GM21723 (cell line): ENCODE measurements around the gene CSRNP3.

ENCODE experiments used
- ATAC-seq: cut with Tn5 transposase; IDR thresholded peaks from one replicate; pipeline ENCODE4 v1.9.1; 2021; ENCODE audit warnings: mild to moderate bottlenecking, moderate library complexity; ENCODE audit not compliant: unreplicated experiment

Gene CSRNP3

DNA sequence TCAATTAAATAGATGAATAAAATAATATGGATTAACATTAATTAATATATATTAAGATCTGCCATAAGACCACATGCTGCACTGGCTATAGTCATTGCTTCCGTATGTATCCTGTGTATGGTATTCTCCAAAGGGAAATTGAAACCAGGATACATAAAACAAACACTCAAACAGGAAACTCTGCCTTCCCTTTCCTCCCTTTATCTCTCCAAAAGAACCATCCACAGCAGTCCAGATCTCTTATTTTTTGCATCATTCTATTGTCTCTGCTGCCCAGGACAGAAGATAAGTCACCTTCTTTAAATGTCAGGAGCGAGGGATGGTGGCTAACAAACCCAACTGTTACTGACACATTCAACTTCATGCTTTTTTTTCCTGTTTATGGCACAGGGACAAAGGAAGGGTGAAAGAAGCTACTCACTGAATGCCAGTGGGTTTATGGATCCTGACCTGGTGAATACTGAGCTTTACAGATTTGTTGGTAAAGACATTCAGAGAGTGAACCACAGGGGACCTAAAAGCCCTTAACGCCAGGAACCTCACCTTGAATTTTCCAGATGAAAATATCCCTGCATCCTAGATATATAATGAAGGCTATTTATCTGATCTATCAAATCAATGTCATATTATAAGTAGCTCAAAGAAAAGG lies 67.5 kb downstream of the CSRNP3 start:
- no peak for ATAC-seq

DNA sequence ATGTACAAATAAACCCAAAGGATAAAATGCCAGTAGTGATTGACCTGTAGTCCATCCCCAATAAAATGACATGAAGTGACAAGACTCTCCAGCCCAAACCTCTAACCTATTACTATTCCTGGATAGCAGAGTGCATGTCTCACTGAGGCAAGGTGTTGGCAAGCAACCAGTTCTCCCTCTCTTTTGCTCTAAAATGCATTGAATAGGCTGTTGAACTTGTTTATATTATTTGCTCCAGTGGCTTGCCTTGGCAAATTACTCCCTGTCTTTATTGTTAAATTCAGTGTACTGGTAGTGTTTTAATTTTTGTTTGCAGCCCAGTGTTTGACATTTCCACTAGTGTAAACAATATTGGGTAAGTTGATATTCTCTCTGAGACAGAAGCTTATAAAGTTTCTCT lies 70.5 kb downstream of the CSRNP3 start:
- ATAC-seq: no peak

DNA sequence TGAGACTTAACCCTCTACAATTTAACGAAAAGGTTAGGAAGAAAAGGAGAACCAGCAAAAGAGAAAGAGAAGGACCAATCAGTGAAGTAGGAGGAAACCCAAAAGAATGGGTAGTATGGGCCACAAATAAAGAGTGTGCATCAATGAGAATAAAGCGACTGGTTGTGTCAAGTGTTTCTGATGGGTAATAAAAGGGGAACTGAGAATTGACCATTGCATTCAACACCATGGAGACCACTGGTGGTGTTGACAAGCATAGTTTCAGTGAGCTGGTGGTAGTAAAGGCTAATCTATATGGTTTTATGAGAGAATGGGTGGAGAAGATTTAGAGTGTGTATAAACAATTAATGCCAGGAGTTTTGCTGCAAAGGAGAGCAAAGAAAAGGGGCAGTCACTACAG lies 75.4 kb downstream of the CSRNP3 start:
- peak; percentile 74 for ATAC-seq

DNA sequence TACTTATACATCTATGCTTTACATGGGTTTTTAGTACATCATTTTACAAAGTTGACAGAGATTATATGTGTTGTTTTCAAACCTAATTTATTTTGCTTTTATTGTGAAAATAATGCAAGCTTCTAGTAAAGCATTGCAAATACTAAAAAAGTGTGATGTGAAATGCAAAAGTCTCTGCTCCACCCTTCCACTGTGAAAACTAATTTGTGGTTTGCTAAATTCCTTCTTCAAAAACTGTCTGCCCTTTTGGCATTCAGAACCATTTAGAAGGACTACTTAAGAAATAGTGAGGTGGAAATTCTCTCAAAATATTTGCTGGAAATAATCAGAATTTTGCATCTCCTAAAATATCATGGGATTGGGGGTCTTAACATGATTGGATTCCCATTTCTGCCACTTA lies 78.4 kb downstream of the CSRNP3 start:
- no peak for ATAC-seq

DNA sequence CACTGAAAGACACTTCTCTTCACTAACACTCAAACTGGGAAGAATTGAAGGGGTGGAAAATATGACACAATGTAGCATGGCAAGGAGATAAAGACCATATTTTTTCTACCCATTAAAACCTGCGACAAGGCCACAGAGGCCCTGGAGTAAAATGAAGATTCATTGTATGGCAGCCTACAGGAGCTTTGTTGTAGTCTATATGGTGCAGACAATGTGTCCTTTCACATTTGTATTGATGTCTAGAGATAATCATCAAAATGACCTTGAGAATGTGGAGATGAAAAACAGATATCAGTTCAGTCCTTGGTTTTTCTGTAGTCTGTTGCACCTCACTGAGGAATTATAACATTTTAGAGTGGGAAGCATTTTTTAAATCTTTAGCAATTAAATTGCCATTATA lies 80.1 kb downstream of the CSRNP3 start:
- ATAC-seq: no peak

DNA sequence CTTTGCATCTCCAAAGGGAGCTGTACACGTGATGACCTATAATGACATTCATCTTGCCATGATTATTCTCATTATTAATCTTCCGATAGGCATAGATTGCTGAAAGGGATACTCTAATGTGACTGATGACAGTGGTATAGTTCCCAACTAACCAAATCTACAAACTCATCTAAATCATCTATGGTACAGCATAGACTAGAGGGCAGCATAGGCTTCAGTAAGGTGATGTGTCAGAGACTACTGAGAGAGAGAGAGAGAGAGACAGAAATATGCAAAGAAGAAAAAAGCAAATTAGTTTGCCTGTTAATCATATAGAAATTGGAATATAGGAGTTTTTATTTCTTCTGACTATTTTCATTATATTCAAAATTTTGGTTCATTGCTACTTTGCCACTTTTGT lies 89.3 kb downstream of the CSRNP3 start:
- ATAC-seq: no peak

DNA sequence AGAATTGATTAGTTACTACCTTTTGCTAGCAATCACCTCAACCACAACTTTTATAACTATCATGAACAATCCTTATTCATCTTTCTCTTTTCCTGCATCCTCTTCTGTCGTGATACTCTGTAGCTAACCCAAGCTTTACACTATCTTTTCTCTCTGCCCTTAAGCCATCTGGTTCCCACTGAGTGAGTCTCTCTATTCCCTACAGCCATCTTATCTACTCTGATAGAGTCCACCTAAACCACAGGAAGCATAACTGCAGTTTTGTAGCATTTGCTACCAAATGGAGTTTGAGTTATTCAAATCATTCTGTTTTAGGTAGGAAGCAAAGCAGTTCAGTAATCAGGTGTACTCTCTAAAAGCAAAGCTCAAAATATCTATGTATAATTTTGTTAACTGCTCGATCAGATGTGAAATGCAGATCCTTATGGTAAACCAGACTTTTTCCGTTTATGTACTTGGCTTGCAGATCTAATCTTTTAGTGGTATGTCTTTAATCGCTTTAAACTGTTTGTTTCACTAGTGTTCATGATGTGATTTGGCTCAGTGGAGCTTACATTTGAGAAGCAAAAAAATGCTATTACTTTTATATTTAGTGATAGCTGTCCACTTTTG lies 91.0 kb downstream of the CSRNP3 start:
- ATAC-seq: no peak

DNA sequence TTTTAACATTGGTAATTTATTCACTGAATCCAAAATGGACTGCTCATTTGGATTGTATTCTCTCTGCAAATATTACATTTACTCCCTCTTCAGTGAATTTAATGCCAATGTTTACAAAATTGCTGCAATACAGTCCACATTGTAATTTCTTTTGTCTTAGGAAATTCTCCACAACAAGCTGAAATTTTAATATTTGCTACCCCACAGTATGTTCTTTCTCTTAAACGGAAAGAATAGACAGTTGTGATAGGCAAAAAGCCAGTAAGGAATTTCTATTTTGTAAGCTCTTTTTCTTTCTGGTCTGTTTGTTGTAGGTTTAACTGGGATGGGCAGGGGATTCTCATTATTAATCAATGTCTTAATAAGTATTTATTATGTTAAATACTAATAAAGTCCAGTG lies 92.0 kb downstream of the CSRNP3 start:
- ATAC-seq: no peak

DNA sequence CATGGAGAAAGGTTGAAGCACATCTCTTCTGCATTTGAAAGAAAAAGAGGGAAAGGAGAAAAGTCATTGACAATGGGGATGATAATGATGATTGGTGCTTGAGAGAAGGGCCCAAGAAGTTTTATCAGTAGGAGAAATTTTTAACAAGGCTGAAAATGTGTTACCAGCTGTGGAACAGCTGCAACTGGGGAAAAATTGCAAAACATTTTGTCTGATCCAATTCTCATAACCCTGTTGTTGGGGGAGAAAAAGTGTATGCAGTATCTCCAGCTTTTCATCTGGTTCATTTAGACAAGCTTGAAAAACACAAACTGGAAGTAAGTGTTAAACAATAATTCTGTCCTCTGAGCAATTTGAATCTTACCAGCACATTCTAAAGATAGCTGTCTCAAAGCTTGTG lies 92.7 kb downstream of the CSRNP3 start:
- ATAC-seq: no peak

DNA sequence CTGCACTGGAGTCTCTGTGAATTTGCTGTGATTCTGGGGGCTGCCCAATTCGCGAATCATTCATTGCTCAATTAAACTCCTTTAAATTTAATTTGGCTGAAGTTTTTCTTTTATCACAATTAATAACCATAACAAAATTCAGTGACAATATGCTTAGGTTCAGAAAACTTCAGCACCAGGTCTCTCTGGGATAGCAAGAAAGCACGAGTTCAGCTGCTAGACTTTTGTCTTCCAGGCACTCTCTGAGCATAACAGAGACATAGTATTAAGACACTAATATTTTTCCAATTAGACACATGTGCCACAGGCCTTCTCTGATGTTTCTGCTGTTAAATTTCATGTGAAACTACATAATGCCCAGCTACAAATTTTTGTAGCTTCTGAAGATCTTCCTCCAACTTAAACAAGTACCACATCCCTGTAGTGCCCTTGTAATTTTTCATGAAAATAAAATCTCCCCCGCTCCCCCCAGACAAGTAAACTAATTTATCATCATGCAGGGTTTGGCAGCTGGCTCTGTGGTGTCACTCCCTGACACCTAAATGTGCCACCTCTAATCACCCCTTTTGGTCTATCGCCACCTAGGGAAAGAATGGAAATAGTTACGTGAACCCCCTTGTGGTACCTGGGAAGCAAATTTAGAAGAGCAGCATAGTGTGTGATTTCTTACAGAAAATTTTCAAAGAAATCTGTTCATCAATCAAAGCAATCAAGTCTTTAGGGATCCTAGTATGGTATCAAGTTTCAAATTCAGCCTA lies 94.1 kb downstream of the CSRNP3 start:
- ATAC-seq: peak; percentile 60

DNA sequence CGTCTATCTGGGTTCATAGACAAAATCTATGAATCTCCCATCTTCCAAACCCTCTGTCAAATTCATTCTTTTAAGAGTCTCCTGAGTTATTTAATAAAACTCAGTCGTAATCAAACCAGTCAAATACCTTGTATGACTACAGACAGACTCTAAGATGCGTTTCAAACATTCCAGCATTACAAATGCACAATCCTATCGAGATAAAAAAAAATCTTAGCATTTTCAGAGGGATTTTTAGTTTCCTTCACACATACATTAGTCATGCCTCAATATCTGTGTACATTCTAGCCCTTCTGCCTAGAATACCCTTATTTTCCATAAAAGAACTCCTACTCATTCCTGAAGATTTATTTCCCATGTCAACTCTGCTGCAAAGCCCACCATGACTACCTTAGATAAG lies 96.5 kb downstream of the CSRNP3 start:
- no peak for ATAC-seq

DNA sequence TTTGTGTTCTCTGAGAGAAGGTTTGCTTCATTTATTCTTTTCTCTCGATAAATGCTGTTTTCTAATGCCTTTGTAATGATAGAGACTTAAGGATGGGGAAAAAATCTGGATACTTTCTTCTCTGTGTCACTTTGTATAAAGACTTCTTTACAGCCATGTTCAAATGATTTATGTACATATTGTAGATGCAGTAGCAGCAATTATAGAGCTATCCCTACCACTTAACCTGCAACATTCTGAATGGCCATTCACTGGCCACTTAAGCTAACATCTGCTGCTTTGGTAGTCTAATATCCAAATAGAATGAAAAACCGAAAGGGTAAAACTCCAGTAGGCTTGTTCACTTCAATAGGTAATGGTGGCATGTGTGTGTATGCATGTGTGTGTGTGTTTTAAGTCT lies 97.8 kb downstream of the CSRNP3 start:
- ATAC-seq: no peak

DNA sequence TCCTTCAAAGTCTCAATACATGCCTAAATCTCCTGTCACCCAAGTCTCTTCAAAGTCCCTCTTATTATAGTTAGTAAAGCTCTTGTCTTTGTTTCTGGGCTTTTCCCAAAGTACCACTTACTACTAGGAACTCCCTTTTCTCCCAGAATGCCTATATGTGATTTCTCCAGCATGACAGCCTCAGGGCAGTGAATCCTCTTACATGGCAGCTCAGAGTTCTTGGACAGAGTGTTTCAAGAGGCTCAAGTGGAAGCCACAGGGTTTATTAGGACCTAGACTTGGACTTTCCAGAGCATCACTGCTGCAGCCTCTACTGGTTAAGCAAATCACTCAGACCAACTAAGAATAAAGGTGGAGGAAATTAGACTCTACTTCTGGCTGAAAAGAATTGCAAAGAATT lies 98.9 kb downstream of the CSRNP3 start:
- no peak for ATAC-seq

DNA sequence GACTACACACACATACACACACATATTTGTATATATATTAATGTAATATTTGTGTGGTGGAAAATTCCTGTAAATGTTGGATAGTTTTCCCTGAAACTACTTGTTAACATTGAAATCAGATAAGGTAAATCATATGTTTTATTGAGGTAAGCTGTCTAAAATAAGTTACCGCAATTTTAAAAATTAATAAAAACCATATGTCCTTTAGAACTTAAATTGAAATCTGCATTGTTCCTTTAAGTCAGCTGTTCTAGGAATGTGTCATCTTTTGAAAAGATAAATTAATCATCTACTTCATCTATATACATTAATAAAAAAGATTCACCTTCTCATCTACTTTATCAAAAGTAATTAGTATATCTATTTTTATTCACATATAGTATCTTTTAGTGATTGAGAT lies 102.0 kb downstream of the CSRNP3 start:
- no peak for ATAC-seq

DNA sequence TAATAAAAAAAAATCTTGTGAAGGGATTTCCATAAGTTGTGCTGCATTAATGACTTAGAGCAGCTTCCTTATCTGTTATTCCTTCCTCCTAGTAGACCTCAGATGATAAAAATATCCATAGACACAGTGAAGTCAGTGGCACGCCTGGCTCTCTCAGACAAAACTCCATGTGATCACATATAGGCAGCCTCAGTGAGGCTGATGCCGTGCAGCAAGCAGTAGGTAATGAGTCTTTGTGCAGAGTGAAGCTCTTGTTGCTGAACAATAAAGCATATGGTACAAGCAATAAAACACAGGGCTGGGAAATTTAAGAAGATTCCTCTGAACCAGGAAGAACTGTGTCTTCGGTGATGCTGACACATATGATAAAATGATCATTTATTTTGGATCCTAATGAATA lies 102.7 kb downstream of the CSRNP3 start:
- ATAC-seq: no peak

DNA sequence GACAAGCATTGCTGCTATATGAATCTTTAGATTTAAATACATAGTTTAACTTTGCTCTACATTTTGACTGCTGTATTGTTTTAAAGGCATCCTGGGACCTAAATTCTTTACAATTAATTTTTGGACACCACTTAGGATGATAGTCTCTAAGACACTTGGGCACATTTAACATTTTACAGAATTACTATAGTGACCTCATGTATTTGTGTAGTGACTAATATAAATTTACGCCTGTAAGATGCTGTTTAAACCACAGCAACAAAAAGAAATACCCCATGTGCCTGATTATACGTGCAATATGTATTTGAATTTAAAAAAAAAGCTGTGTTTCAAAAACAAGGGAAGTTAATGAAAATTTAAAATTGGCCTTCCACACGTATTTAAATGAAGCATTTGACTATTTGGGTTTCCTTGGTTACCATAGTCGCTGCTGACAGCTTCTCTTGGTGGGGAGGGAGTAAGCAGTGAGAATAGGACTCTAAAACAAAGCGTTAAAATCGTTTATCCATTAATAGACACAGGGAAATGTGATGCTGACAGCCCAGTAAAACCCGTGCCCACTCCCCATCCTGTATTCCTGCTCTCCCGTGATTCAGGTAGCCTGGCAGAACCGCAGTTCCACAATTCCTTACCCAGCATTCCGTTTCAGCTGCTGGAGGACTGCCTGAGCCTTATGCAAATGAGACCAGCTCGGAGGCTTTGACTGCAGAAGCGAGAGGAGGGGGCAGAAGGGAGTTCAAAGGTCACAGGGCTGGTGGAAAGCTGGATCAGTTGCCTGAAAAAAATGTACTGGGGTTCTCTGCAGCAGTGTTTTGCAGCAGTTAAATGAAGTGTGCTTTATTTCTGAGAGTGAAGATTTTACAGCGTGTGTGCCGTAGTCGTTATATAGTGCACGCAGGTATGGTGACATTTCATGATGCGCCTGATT lies 104.3 kb downstream of the CSRNP3 start:
- ATAC-seq: no peak

DNA sequence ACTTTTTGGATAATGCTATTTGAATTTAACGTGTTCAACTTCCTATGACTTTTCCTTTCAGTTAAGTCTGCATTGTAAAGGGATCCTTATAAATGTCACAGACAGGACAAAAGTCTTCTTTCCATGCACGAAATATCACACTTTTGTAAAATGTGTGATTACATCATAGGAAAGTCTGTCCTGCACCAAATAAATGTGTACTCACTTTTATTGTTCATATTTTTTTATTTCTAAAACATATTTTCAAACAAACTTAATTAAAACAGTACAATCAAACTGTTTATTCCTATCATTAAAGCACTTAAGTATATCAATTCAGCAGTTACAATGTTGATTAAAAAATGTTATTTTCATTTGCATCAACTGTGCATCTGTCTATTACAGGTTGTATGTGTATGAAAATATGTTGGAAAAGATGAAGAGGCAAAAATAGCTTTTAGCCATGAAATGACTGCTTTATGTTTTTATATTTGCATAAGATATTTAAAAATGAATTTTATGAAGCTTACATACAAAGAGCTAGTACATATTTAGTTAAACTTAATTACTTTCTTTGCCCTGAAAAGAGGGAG lies 105.6 kb downstream of the CSRNP3 start:
- ATAC-seq: no peak

DNA sequence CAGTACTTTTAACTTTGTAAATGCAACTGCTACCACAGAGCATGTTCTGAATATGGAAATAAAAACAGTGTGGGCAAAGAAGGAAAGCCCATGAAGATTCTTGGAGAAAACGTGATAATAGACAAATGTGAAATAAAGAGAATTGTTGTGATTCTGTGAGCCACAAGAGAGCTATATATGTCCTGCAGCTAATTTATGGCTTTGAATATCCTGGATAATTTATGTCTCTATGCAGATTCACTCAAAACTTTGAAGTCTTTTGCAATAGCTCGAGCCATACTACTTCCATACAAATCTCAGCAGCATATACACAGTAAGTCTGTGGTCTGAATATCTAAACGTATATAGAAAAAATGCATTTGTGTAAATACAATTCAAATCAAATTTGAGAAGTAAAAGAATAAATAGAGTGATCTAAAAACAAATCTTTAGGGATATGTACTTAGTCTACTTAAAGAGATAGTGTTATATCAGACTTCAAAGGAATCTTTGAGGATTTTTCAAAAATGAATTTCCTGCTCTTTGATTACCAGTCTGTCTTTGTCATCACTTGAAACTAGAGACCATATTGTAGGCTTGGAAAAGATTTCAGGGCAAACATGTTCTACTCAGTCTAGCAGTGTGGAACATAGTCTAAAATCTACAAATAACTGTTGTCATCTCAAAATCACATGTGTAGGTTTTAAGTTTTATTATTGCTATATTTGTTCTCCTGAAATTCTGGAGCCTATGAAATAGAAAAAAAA lies 107.1 kb downstream of the CSRNP3 start:
- no peak for ATAC-seq

DNA sequence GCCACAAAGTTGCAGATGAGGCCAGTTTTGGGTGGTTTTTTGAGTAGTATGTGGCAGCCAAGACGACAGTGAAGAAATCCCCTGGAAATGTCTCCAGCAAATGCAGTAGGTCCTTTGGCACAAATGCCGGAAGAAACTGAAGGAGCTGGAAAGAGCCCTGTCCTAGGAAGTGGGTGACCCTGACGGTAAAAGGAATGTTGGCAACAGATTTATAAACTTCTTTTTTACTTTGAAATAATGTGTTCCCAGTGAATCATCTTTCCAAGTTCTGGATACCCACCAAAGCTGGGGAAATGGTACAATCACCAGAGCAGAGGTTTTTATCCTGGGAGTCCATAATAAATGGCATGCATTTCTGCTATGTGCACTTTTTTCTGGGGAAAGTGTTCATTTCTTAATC lies 112.9 kb downstream of the CSRNP3 start:
- no peak for ATAC-seq

DNA sequence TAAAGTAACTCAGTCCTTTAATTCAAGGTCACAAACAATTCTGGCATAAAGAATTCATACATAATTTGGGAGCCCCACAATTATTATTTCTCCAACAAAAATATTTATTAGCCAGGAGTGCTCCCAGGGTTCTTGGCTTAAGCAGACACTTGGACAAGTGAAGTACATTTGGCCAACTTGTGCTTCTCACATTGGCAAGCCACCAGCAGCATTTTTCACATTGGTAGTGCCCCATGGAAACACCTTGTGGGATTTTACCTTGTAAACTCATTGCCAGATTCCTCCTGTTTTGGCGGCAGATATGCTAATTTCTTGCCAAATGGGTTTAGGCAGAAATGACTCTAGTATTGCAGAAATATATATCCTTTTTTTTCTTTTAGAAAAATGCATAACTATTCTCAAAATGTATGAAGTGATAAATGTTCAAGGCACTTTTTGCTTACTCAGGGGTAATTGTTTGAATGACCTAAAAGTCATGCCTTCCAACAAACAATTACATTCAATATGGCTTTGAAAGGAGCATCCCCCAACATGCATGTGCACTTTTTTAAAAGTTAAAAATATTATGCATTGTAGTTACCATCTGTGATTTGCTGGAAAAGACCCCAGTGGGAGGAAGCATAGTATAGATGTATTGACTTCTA lies 113.5 kb downstream of the CSRNP3 start:
- no peak for ATAC-seq
